ENCODE measurements around the gene PADI4. TPM values are rescaled to one million over a fixed set of nuclear protein-coding genes. Genes with fewer than 3 reads are reported as not detected.

PADI4 gene
- total and polyA plus RNA-seq, 2 of the 4 experiments (the other 2 are of a cell fraction) = not detected

DNA sequence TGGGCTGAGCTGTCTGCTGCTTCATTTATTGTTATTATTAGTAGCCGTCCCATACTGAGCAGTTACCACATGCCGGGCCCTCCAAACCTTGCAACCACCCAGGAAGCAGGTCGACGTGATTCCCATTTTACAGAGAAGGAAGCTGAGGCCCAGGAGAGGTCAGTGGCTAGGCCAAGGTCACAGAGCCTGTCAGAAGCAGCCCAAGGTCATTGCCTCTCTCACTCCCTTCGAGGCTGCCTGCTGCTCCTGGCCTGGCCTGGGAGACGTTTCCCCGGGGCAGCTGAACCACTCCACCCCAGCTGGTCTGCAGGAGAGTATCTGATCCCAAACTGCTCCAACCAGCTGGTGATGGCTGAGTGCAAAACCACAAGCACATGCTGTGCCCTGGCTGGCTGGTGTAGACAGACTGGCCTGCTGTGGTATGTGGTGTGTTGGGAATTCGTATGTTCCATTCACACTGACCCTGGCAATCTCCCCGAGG, 6.5 kb downstream of the PADI4 start:
- POLR2A ChIA-PET (ENCODE audit: unreplicated experiment) = no interaction called here
- DNase-seq (no peak), ATAC-seq (ENCODE audit: low read depth) (no peak)
- H4K8ac ChIP-seq (ENCODE audit: low read depth in 2 of 2, low read length in 2 of 2) = no peak overlapping the region
- CTCF ChIA-PET = interaction anchor here (0.6 kb wide), 1 partner anchor 935 kb away, joined by 3 read pairs; no protein-coding TSS in a partner anchor
- intact Hi-C loops (cut with micrococcal nuclease) = no loop called here
- 20% methylated on average over 1 of the region's 9 CpGs; no CpG with 5 or more reads in 1 of the 2 experiments for WGBS, 2 experiments (ENCODE audit: extremely low coverage in 2 of 2, insufficient read length in 1 of 2)
- no peaks in the 10 kb centered on the region for H3K79me1 ChIP-seq (ENCODE audit: low read depth in 1 of 2, low read length in 2 of 2)
- no peak overlapping the region for H3K23ac ChIP-seq (ENCODE audit: low read depth, low read length)
- no peak overlapping the region for H3K18ac ChIP-seq (ENCODE audit: low read depth, low read length)
- H4K20me1 ChIP-seq (ENCODE audit: insufficient read depth, low read length) = no peaks in the 10 kb centered on the region
- H2AK5ac ChIP-seq (ENCODE audit: low read depth, low read length) = no peak overlapping the region
- H3K9me1 ChIP-seq (ENCODE audit: insufficient read depth, low read length) = no peaks in the 10 kb centered on the region
- H3K56ac ChIP-seq (ENCODE audit: extremely low read depth, insufficient read depth, low read length) = no peak overlapping the region
- no peaks in the 10 kb centered on the region for H3K9me3 ChIP-seq (ENCODE audit: control insufficient read depth, insufficient read depth, low read length)
- no peak overlapping the region for H2BK120ac ChIP-seq (ENCODE audit: low read depth, low read length)
- no peak overlapping the region for H3K4me3 ChIP-seq (ENCODE audit: insufficient read depth, low read depth, low read length)
- H4K91ac ChIP-seq (ENCODE audit: insufficient read depth, low read depth, low read length) = no peak overlapping the region
- H4K5ac ChIP-seq (ENCODE audit: low read depth, low read length) = no peak overlapping the region
- dilution Hi-C loops (cut with HindIII; ENCODE audit: low sequenced_read_pairs, unreplicated experiment) = no loop called here
- H2AFZ ChIP-seq (replicated peaks; ENCODE audit: low read length, poor library complexity) = peak overlapping the region; percentile 58
- H3K27ac ChIP-seq (ENCODE audit: insufficient read depth, low read length) = no peak overlapping the region
- H2BK5ac ChIP-seq (ENCODE audit: low read depth, low read length, poor library complexity, severe bottlenecking) = no peak overlapping the region
- no peak overlapping the region for H2BK15ac ChIP-seq (ENCODE audit: low read depth, low read length)
- H2AK9ac ChIP-seq (replicated peaks; ENCODE audit: low read depth, low read length, poor library complexity) = no peak overlapping the region
- no peak overlapping the region for H3K9ac ChIP-seq (ENCODE audit: low read depth, low read length)
- no peak overlapping the region for H2BK20ac ChIP-seq (ENCODE audit: low read depth, low read length)
- H3K4me1 ChIP-seq (ENCODE audit: control insufficient read depth, insufficient read depth, low read length) = no peaks in the 10 kb centered on the region
- H3K14ac ChIP-seq (replicated peaks; ENCODE audit: low read depth, low read length) = no peak overlapping the region
- in situ Hi-C loops (cut with MboI; ENCODE audit: low sequenced_read_pairs) = no loop called here
- H3K36me3 ChIP-seq (ENCODE audit: control insufficient read depth, insufficient read depth, low read length) = no peaks in the 10 kb centered on the region
- TF ChIP-seq CEBPB (IDR thresholded peaks at IDR 0.05; ENCODE audit: low read depth, low read length) = no peak
- TF ChIP-seq RCOR1 (IDR thresholded peaks at IDR 0.05; ENCODE audit: insufficient replicate concordance, low read length) = no peak
- TF ChIP-seq, protein P1, sequence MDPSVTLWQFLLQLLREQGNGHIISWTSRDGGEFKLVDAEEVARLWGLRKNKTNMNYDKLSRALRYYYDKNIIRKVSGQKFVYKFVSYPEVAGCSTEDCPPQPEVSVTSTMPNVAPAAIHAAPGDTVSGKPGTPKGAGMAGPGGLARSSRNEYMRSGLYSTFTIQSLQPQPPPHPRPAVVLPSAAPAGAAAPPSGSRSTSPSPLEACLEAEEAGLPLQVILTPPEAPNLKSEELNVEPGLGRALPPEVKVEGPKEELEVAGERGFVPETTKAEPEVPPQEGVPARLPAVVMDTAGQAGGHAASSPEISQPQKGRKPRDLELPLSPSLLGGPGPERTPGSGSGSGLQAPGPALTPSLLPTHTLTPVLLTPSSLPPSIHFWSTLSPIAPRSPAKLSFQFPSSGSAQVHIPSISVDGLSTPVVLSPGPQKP (IDR thresholded peaks at IDR 0.05; ENCODE audit: borderline replicate concordance, low read depth, low read length) = no peak
- no peak for TF ChIP-seq SMC3 (IDR thresholded peaks at IDR 0.05; ENCODE audit: low read depth, low read length)
- TF ChIP-seq MAZ (IDR thresholded peaks at IDR 0.05; ENCODE audit: borderline replicate concordance, low read depth, low read length) = no peak
- TF ChIP-seq, protein P2, sequence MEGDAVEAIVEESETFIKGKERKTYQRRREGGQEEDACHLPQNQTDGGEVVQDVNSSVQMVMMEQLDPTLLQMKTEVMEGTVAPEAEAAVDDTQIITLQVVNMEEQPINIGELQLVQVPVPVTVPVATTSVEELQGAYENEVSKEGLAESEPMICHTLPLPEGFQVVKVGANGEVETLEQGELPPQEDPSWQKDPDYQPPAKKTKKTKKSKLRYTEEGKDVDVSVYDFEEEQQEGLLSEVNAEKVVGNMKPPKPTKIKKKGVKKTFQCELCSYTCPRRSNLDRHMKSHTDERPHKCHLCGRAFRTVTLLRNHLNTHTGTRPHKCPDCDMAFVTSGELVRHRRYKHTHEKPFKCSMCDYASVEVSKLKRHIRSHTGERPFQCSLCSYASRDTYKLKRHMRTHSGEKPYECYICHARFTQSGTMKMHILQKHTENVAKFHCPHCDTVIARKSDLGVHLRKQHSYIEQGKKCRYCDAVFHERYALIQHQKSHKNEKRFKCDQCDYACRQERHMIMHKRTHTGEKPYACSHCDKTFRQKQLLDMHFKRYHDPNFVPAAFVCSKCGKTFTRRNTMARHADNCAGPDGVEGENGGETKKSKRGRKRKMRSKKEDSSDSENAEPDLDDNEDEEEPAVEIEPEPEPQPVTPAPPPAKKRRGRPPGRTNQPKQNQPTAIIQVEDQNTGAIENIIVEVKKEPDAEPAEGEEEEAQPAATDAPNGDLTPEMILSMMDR (conservative IDR thresholded peaks at IDR 0.05; ENCODE audit: low read depth, low read length) = no peak
- no peak overlapping the region for H3K4ac ChIP-seq (ENCODE audit: low read depth, low read length)
- no peak overlapping the region for H3K4me2 ChIP-seq (ENCODE audit: low read depth, low read length)
- peaks cover 25% of the 10 kb centered on the region for H3K27me3 ChIP-seq (ENCODE audit: control insufficient read depth, insufficient read depth, low read length)
- no TSS peak for BruUV-seq (replicated peaks)

Measured in IMR-90 (cell line).